GM23338 (cell line): Measurements from ENCODE around the gene ERRFI1.

Experiments
- CREB1 ChIP-seq: fragments of 250-450 bp; sonication (Bioruptor Pico); IDR thresholded peaks from 2 replicates; pipeline ENCODE4 v1.5.0; 2020; ENCODE audit warnings: low read depth, mild to moderate bottlenecking, moderate library complexity
- CTCF ChIP-seq, 2 experiments: fragments of 200-600 bp in 1 of 2; sonication (generic) in 1 of 2; conservative IDR thresholded peaks; 2 replicates each; pipeline versions ENCODE4 v1.5.1 to v1.6.1; 2016 to 2017; ENCODE audit warnings: antibody characterized with exemption in 2 of 2, low read depth in 2 of 2, mild to moderate bottlenecking in 2 of 2, moderate library complexity in 1 of 2
- ETS1 ChIP-seq: IDR thresholded peaks from 2 replicates; pipeline ENCODE4 v1.6.1; 2016; ENCODE audit warnings: antibody characterized with exemption
- EZH2 ChIP-seq: fragments of 200-600 bp; sonication (generic); IDR thresholded peaks from one replicate; pipeline ENCODE4 v1.8.0; 2017; ENCODE audit warnings: antibody characterized with exemption, mild to moderate bottlenecking, low read depth; ENCODE audit not compliant: unreplicated experiment
- EZH2phosphoT487 ChIP-seq: fragments of 200-600 bp; sonication (generic); IDR thresholded peaks from one replicate; pipeline ENCODE4 v1.8.1; 2018; ENCODE audit warnings: antibody characterized with exemption; ENCODE audit not compliant: unreplicated experiment
- JUNB ChIP-seq: IDR thresholded peaks from one replicate; pipeline ENCODE4 v1.6.1; 2016; ENCODE audit warnings: antibody characterized with exemption; ENCODE audit not compliant: unreplicated experiment
- POLR2AphosphoS5 ChIP-seq: IDR thresholded peaks from 2 replicates; pipeline ENCODE4 v1.6.1; 2016; ENCODE audit warnings: antibody characterized with exemption, low read depth
- REST ChIP-seq: IDR thresholded peaks from one replicate; pipeline ENCODE4 v1.6.1; 2018; ENCODE audit warnings: antibody characterized with exemption; ENCODE audit not compliant: unreplicated experiment
- STAT1 ChIP-seq: IDR thresholded peaks from one replicate; pipeline ENCODE4 v1.6.1; 2016; ENCODE audit warnings: antibody characterized with exemption; ENCODE audit not compliant: unreplicated experiment
- ZNF114 ChIP-seq: fragments of 250-450 bp; sonication (Bioruptor Pico); IDR thresholded peaks from 2 replicates; pipeline ENCODE4 v1.5.0; 2020; ENCODE audit warnings: mild to moderate bottlenecking, moderate library complexity

DNA sequence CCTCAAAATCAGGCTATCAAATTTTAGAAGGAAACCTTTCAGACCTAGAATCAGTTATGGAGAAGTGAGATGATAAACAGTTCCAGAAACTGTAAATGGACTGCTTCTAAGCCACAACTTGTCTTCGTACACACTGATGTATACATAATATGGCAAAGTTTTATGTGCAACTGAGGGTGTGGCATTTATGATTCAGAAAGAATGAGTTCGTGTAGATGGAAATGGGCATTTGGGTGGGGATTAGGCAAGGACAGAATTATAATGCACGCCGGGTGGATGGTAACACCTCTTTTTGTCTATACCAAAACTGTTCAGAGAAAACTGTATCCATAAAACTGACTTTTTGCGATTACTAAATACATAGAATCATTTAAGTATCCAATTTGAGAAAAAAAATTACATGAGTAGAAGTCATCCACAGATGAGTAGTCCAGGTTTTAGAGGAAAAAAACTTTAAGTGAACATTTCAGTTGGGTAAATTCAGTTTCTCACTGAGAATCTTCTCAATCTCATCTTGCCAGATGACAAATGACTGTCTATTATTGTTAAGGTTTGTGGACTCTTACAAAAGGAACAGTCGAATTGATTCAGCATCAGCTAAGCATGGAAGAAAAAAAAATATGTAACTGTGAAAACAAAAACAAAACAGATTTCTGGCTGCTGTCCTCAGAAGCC is 22.5 kb downstream of the ERRFI1 start:
- TF ChIP-seq EZH2 = no peak
- TF ChIP-seq CTCF (conservative IDR thresholded peaks at IDR 0.05; ENCODE audit: low read depth in 2 of 2) = no peak
- no peak for TF ChIP-seq REST
- no peak for TF ChIP-seq EZH2phosphoT487
- TF ChIP-seq JUNB = no peak
- no peak for TF ChIP-seq POLR2AphosphoS5
- no peak for TF ChIP-seq STAT1
- no peak for TF ChIP-seq ETS1
- no peak for TF ChIP-seq CREB1 (CRISPR knock-in tag)
- no peak for TF ChIP-seq ZNF114 (CRISPR knock-in tag)
